Body of pancreas (tissue), 4 donors: ENCODE results near the gene TMEM151B. TPM values are rescaled to one million over a fixed set of nuclear protein-coding genes. Genes with fewer than 3 reads are reported as not detected.

Source experiments
- ATAC-seq: fragments of 150-250 bp; one replicate; pipeline ENCODE4 v1.9.1; 2016
- DNase-seq, 4 donors: peaks; one replicate each; pipeline ENCODE4 v3.0.0-alpha.2; 2019
- H3K27ac ChIP-seq, 4 donors: fragments of 200-600 bp; sonication (generic); 1 replicate in 3 of 4; 2 replicates in 1 of 4; pipeline versions ENCODE4 v1.5.1 to v1.6.1; 2016 to 2019; ENCODE audit warnings: mild to moderate bottlenecking in 1 of 4, mixed read lengths in 1 of 4, moderate library complexity in 1 of 4
- H3K27me3 ChIP-seq, 2 donors: fragments of 200-600 bp; sonication (generic); one replicate each; pipeline ENCODE4 v1.6.0; 2016; ENCODE audit warnings: mild to moderate bottlenecking in 1 of 2
- H3K36me3 ChIP-seq, 2 donors: fragments of 200-600 bp; sonication (generic); replicated peaks in 1 of 2; 2 replicates each; pipeline ENCODE4 v1.5.1; 2016; ENCODE audit warnings: low read depth in 2 of 2; ENCODE audit not compliant: insufficient read depth in 1 of 2
- H3K4me1 ChIP-seq: fragments of 200-600 bp; sonication (generic); one replicate; pipeline ENCODE4 v1.6.0; 2016
- H3K4me3 ChIP-seq, 2 donors: fragments of 200-600 bp; sonication (generic); 1 replicate in 1 of 2; 2 replicates in 1 of 2; pipeline ENCODE4 v1.5.1; 2016 to 2019
- H3K9me3 ChIP-seq, 3 donors: fragments of 200-600 bp; sonication (generic); 1 replicate in 2 of 3; 2 replicates in 1 of 3; pipeline ENCODE4 v1.5.1; 2016
- POLR2A ChIP-seq, 3 donors: fragments of 450-650 bp; IDR thresholded peaks; one replicate each; pipeline ENCODE4 v1.6.1; 2016; ENCODE audit warnings: antibody characterized with exemption in 3 of 3, mild to moderate bottlenecking in 2 of 3
- WGBS, 2 donors: methylation state at CpG; one replicate each; pipeline ENCODE4 v1.1.5; 2017; 5-methylcytosine and 5-hydroxymethylcytosine counted together
- intact Hi-C: fragments of 100-400 bp; cut with DNase I; formaldehyde crosslinking; loops from one replicate; pipeline ENCODE4 v1.15.1; 2023
- total RNA-seq, 2 donors: library from RNA; depleted of rRNA; stranded (reverse); fragments of >200 nt; gene quantifications; one replicate each; pipeline ENCODE4 v1.1.0, GENCODE V29; 2016
- TF ChIP-seq, protein P1 (sequence below), 7 experiments: fragments of 450-650 bp in 4 of 7; fragments of 200-600 bp in 3 of 7; sonication (generic) in 3 of 7; IDR thresholded peaks; one replicate each; pipeline ENCODE4 v1.5.1; 2016 to 2019; ENCODE audit warnings: antibody characterized with exemption in 7 of 7

The TMEM151B gene
- total RNA-seq, 2 donors from 2014 or later: under 0.01 to 0.66 TPM

DNA sequence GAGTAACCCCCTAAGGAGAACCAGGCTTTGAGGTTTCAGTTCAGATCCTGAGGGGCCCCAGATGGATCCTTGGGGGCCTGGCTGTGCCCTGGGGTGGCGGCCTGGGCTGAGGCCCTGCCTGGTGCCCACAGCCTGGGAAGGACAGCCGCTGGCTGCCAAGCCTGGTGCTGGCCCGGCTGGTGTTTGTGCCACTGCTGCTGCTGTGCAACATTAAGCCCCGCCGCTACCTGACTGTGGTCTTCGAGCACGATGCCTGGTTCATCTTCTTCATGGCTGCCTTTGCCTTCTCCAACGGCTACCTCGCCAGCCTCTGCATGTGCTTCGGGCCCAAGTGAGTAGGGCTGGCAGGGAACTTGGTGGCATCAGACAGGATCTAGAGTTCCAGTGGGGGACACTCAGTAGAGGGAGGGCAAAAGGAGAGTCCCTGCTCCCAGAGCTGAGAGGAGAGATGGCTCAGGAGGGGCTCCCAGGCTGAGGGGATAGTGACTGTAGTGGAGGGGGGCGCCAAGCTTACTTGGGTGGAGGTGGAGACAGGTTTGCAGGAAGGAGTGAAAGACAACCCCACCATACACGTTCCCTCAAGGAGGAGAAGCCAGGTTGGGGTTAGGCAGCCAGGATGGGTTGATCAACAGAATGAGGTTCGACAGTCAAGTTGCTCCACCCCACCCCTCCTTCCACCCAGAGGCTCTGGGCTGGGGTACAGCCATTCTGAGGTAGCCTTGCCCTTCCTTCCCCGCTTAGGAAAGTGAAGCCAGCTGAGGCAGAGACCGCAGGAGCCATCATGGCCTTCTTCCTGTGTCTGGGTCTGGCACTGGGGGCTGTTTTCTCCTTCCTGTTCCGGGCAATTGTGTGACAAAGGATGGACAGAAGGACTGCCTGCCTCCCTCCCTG is 37.3 kb upstream of the TMEM151B start:
- TF ChIP-seq, protein P1, sequence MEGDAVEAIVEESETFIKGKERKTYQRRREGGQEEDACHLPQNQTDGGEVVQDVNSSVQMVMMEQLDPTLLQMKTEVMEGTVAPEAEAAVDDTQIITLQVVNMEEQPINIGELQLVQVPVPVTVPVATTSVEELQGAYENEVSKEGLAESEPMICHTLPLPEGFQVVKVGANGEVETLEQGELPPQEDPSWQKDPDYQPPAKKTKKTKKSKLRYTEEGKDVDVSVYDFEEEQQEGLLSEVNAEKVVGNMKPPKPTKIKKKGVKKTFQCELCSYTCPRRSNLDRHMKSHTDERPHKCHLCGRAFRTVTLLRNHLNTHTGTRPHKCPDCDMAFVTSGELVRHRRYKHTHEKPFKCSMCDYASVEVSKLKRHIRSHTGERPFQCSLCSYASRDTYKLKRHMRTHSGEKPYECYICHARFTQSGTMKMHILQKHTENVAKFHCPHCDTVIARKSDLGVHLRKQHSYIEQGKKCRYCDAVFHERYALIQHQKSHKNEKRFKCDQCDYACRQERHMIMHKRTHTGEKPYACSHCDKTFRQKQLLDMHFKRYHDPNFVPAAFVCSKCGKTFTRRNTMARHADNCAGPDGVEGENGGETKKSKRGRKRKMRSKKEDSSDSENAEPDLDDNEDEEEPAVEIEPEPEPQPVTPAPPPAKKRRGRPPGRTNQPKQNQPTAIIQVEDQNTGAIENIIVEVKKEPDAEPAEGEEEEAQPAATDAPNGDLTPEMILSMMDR (IDR thresholded peaks at IDR 0.05): no peak
- TF ChIP-seq POLR2A (IDR thresholded peaks at IDR 0.05): no peak
- WGBS, 2 donors: 81 to 95% methylated on average over 8 to 16 of the region's 16 CpGs
- ATAC-seq: no peak
- Histone ChIP-seq H3K27me3 (no peaks in the 10 kb centered on the region), H3K27ac (peak overlapping the region in 3 of 4 donors; percentile 51 to 99 (median 77)), H3K4me1 (peaks cover 62% of the 10 kb centered on the region), H3K4me3 (no peak overlapping the region), H3K9me3 (no peaks in the 10 kb centered on the region), H3K36me3 (peaks cover 0 to 12% of the 10 kb centered on the region in 2 donors)
- intact Hi-C loops: loop anchor here (5.0 kb wide), 1 partner anchor 61 kb away; no protein-coding TSS in a partner anchor
- no peak for DNase-seq

DNA sequence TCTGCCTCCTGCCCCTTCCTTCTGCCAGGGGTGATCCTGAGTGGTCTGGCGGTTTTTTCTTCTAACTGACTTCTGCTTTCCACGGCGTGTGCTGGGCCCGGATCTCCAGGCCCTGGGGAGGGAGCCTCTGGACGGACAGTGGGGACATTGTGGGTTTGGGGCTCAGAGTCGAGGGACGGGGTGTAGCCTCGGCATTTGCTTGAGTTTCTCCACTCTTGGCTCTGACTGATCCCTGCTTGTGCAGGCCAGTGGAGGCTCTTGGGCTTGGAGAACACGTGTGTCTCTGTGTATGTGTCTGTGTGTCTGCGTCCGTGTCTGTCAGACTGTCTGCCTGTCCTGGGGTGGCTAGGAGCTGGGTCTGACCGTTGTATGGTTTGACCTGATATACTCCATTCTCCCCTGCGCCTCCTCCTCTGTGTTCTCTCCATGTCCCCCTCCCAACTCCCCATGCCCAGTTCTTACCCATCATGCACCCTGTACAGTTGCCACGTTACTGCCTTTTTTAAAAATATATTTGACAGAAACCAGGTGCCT is 36.6 kb upstream of the TMEM151B start:
- intact Hi-C loops: loop anchor here (5.0 kb wide), 1 partner anchor 61 kb away; no protein-coding TSS in a partner anchor
- peak overlapping the region in 3 of 4 donors; percentile 51 to 99 (median 77) for H3K27ac ChIP-seq
- no peak for ATAC-seq

DNA sequence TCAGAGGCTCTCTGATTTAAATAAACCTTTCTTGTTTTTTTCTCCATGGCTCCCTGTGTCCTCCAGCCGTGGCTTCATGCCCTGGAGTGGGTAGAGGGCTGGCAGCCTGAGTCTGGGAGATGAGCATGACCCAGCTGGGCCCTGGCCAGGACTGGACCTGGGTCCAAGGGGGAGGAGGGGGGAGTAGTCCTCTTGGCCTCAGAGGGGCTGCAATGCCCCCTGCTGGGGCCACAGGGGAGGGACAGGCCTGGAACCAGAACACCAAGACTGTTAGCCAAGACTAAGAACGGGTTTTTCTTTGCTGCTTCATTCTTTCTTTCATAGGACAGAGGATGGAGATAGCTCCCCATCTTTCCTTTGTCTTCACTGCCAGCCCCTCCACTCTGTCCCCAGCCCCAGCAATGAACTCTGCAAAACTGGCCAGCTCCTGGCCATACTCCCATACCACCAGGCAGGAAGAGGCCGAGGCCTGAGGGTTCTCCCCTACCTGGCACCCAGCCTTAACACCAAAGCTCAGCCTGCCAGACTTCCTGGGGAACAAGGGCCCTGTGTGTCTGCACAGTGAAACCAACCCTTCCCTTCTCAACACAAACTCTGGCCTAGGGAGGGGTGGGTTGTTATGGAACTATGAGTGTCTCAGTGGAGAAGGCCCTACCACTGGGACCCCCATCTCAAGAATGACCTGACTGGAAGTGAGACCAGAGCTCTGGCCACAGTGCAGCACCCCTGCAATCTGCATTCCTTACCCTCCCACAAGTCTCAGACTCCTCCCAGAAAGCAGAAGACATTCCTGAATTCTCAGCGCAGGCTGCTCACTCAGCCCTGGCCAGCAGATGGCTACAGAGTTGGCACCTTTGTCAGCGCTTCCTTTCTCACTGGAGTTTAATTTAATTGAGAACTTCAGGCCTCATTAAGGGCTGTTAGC is 35.9 kb upstream of the TMEM151B start:
- no peaks in the 10 kb centered on the region for H3K9me3 ChIP-seq
- H3K27me3 ChIP-seq: no peaks in the 10 kb centered on the region
- intact Hi-C loops: loop anchor here (5.0 kb wide), 1 partner anchor 62 kb away; no protein-coding TSS in a partner anchor
- peak; percentile 59 to 76 (median 74) for DNase-seq
- TF ChIP-seq, protein P1 (IDR thresholded peaks at IDR 0.05): peak; percentile 25 to 70 (median 51)
- no peak for TF ChIP-seq POLR2A (IDR thresholded peaks at IDR 0.05)
- no peak for ATAC-seq
- peak overlapping the region; percentile 22 to 99 (median 64) for H3K27ac ChIP-seq
- peaks cover 56% of the 10 kb centered on the region for H3K4me1 ChIP-seq
- peaks cover 0 to 12% of the 10 kb centered on the region in 2 donors for H3K36me3 ChIP-seq
- H3K4me3 ChIP-seq: no peak overlapping the region
- WGBS, 2 donors: 47 to 51% methylated on average over 5 of the region's 5 CpGs

More for the DNA sequence above, 36.6 kb upstream of the TMEM151B start:
- no peak for DNase-seq
- 69 to 82% methylated on average over 14 of the region's 14 CpGs for WGBS, 2 donors
- Histone ChIP-seq H3K36me3 (peaks cover 0 to 12% of the 10 kb centered on the region in 2 donors), H3K4me1 (peaks cover 62% of the 10 kb centered on the region), H3K9me3 (no peaks in the 10 kb centered on the region), H3K27me3 (no peaks in the 10 kb centered on the region), H3K4me3 (no peak overlapping the region)
- TF ChIP-seq POLR2A (IDR thresholded peaks at IDR 0.05): no peak
- TF ChIP-seq, protein P1 (IDR thresholded peaks at IDR 0.05): no peak

DNA sequence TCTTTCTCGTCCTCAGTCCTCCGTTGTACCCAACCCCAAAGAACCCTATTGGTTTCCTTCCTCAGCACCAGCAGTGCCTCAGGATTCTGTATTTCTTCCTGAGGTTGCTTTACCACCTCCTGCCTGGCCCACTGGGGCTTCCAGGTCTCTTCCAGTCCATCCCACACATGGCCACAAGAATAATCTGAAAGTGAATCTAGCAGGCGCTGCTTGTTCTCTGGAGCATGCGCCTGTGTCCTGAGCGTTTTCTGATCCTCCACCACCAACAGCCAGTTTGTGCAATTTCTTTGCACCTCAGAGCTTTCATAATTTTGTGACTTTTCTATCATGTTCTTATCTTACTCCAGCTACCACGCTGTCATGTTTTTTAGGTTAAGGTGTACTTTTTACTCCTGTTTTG is 35.0 kb upstream of the TMEM151B start:
- TF ChIP-seq, protein P1 (IDR thresholded peaks at IDR 0.05): no peak
- no peak for TF ChIP-seq POLR2A (IDR thresholded peaks at IDR 0.05)
- peaks cover 0 to 8% of the 10 kb centered on the region in 2 donors for H3K36me3 ChIP-seq
- H3K4me3 ChIP-seq: no peak overlapping the region
- H3K27ac ChIP-seq: peak overlapping the region; percentile 22 to 99 (median 64)
- ATAC-seq (no peak), DNase-seq (no peak)
- intact Hi-C loops: no loop called here
- H3K4me1 ChIP-seq: peaks cover 52% of the 10 kb centered on the region
- 64 to 70% methylated on average over 6 of the region's 6 CpGs for WGBS, 2 donors
- no peaks in the 10 kb centered on the region for H3K9me3 ChIP-seq
- H3K27me3 ChIP-seq: no peaks in the 10 kb centered on the region
